HG02759 (cell line): ENCODE data around the gene ST3GAL2.
"Not testable (repeated sequence)": the region's sequence is repeated elsewhere in the genome, so short reads cannot be mapped to it uniquely, and the experiment has no call there.

Experiments
- ATAC-seq: cut with Tn5 transposase; IDR thresholded peaks from one replicate; pipeline ENCODE4 v1.9.1; 2021; ENCODE audit warnings: mild to moderate bottlenecking, moderate library complexity; ENCODE audit not compliant: unreplicated experiment

The ST3GAL2 gene

GRCh38 chr16:70342016-70342415, 96.9 kb downstream of the ST3GAL2 start:
- ATAC-seq, result no peak

- ATAC-seq, result no peak
These were observed 97.3 kb downstream of the ST3GAL2 start for GRCh38 chr16:70341600-70341999.

- no peak for ATAC-seq
These were observed 101.1 kb downstream of the ST3GAL2 start for GRCh38 chr16:70337814-70338213.

GRCh38 chr16:70332728-70333127, 106.2 kb downstream of the ST3GAL2 start:
- not testable (repeated sequence) for ATAC-seq

GRCh38 chr16:70331588-70332358, 107.1 kb downstream of the ST3GAL2 start:
- ATAC-seq, result no peak

GRCh38 chr16:70331091-70331490, 107.8 kb downstream of the ST3GAL2 start:
- no peak for ATAC-seq
